Measurements from ENCODE around the gene UCN2. TPM values are rescaled to one million over a fixed set of nuclear protein-coding genes. Genes with fewer than 3 reads are reported as not detected.
A peak's percentile ranks its signal among the peaks of the same experiment; 100 is the strongest.
"Not testable (repeated sequence)": the region's sequence is repeated elsewhere in the genome, so short reads cannot be mapped to it uniquely, and the experiment has no call there.

Gene UCN2
- polyA plus RNA-seq, 3 donors: 0.61 TPM; not detected in 2

GRCh38 chr3:48552111-48552951 is 11.2 kb downstream of the UCN2 start:
- Histone ChIP-seq H4K20me1 (ENCODE audit: insufficient read depth, low read length) (peaks cover 14% of the 10 kb centered on the region), H3K9ac (ENCODE audit: insufficient read depth, low read length, poor library complexity, severe bottlenecking) (no peak overlapping the region), H3K4me2 (replicated peaks; ENCODE audit: extremely low read depth, low read length, poor library complexity, severe bottlenecking) (peak overlapping the region; percentile 60), H3K9me3 (replicated peaks in 1 of 2; ENCODE audit: control insufficient read depth in 1 of 2, insufficient read depth in 1 of 2, low read length in 2 of 2) (no peaks in the 10 kb centered on the region), H3K79me2 (ENCODE audit: insufficient read depth, low read length) (peaks cover 67% of the 10 kb centered on the region), H3K36me3 (replicated peaks in 1 of 2; ENCODE audit: control insufficient read depth in 1 of 2, insufficient read depth in 2 of 2, low read length in 2 of 2) (peaks cover 19 to 30% of the 10 kb centered on the region in 2 donors), H3K27me3 (ENCODE audit: control insufficient read depth in 2 of 2, insufficient read depth in 2 of 2, low read length in 2 of 2) (no peaks in the 10 kb centered on the region), H3K4me1 (ENCODE audit: control insufficient read depth in 1 of 2, insufficient read depth in 2 of 2, low read length in 2 of 2) (peaks cover 75 to 81% of the 10 kb centered on the region in 2 donors), H2AFZ (ENCODE audit: insufficient read depth, low read depth, low read length, poor library complexity, severe bottlenecking) (no peak overlapping the region), H3K27ac (ENCODE audit: low read depth in 1 of 2, low read length in 2 of 2) (peak overlapping the region; percentile 49 to 77), H3K4me3 (replicated peaks in 1 of 3; ENCODE audit: low read depth in 2 of 3, low read length in 3 of 3) (peak overlapping the region in 1 of 3 experiments; percentile 15)
- H3K4me3 Mint-ChIP-seq: no peak overlapping the region
- H3K4me1 Mint-ChIP-seq: peaks cover 69% of the 10 kb centered on the region
- no peak for DNase-seq
- H3K9me3 Mint-ChIP-seq: no peaks in the 10 kb centered on the region
- TF ChIP-seq CTCF (IDR thresholded peaks at IDR 0.05): no peak
- intact Hi-C loops (cut with micrococcal nuclease): loop anchor here in 1 of 2 donors (10.0 kb wide), 1 partner anchor 132 kb away; the partner anchor contains the start of gene NCKIPSD
- WGBS (ENCODE audit: insufficient coverage): 90% methylated on average over 14 of the region's 14 CpGs
- peaks cover 41 to 68% of the 10 kb centered on the region in 2 donors for H3K36me3 Mint-ChIP-seq
- H3K27ac Mint-ChIP-seq: peak overlapping the region; percentile 66 to 88 (median 82)
- peaks cover 0 to 2% (median 0%) of the 10 kb centered on the region in 3 donors for H3K27me3 Mint-ChIP-seq (ENCODE audit: low read depth in 3 of 3)

GRCh38 chr3:48551651-48552050 is 11.9 kb downstream of the UCN2 start:
- H3K4me3 ChIP-seq (replicated peaks in 1 of 3; ENCODE audit: low read depth in 2 of 3, low read length in 3 of 3); H3K4me2 ChIP-seq (replicated peaks; ENCODE audit: extremely low read depth, low read length, poor library complexity, severe bottlenecking); H3K9me3 Mint-ChIP-seq; H3K9ac ChIP-seq (ENCODE audit: insufficient read depth, low read length, poor library complexity, severe bottlenecking); H3K27ac Mint-ChIP-seq; H3K27me3 Mint-ChIP-seq (ENCODE audit: low read depth in 3 of 3); H3K9me3 ChIP-seq (replicated peaks in 1 of 2; ENCODE audit: control insufficient read depth in 1 of 2, insufficient read depth in 1 of 2, low read length in 2 of 2); H3K27me3 ChIP-seq (ENCODE audit: control insufficient read depth in 2 of 2, insufficient read depth in 2 of 2, low read length in 2 of 2); DNase-seq; H3K4me3 Mint-ChIP-seq; H2AFZ ChIP-seq (ENCODE audit: insufficient read depth, low read depth, low read length, poor library complexity, severe bottlenecking): not testable (repeated sequence)
- WGBS (ENCODE audit: insufficient coverage): 92% methylated on average over 6 of the region's 7 CpGs
- Histone ChIP-seq H3K4me1 (ENCODE audit: control insufficient read depth in 1 of 2, insufficient read depth in 2 of 2, low read length in 2 of 2) (peaks cover 70 to 77% of the 10 kb centered on the region in 2 donors), H3K36me3 (replicated peaks in 1 of 2; ENCODE audit: control insufficient read depth in 1 of 2, insufficient read depth in 2 of 2, low read length in 2 of 2) (peaks cover 26 to 37% of the 10 kb centered on the region in 2 donors), H3K79me2 (ENCODE audit: insufficient read depth, low read length) (peaks cover 67% of the 10 kb centered on the region), H3K27ac (ENCODE audit: low read depth in 1 of 2, low read length in 2 of 2) (peak overlapping the region in 1 of 2 donors; percentile 77), H4K20me1 (ENCODE audit: insufficient read depth, low read length) (peaks cover 14% of the 10 kb centered on the region)
- Mint-ChIP-seq H3K36me3 (peaks cover 48 to 75% of the 10 kb centered on the region in 2 donors), H3K4me1 (peaks cover 70% of the 10 kb centered on the region)
- intact Hi-C loops (cut with micrococcal nuclease): loop anchor here in 1 of 2 donors (10.0 kb wide), 1 partner anchor 133 kb away; the partner anchor contains the start of gene NCKIPSD

All from CD14-positive monocyte (primary cell).